GM12874 (cell line): ENCODE data around the gene TPSG1.

Source experiments
- CTCF ChIP-seq: IDR thresholded peaks from 2 replicates; pipeline ENCODE4 v1.5.1; 2011; ENCODE audit warnings: low read depth, mild to moderate bottlenecking, control low read depth, low read length, moderate library complexity; ENCODE audit not compliant: insufficient read depth

The TPSG1 gene

GRCh38 chr16:1217526-1217925 is 7.5 kb downstream of the TPSG1 start:
- no peak for TF ChIP-seq CTCF

GRCh38 chr16:1216681-1217400 is 8.2 kb downstream of the TPSG1 start:
- TF ChIP-seq CTCF: no peak

GRCh38 chr16:1216296-1216619 is 8.8 kb downstream of the TPSG1 start:
- TF ChIP-seq CTCF: no peak

- no peak for TF ChIP-seq CTCF
These were observed 9.3 kb downstream of the TPSG1 start for GRCh38 chr16:1215574-1216295.

GRCh38 chr16:1214719-1215118 is 10.3 kb downstream of the TPSG1 start:
- TF ChIP-seq CTCF: no peak

- no peak for TF ChIP-seq CTCF
These were observed 11.2 kb downstream of the TPSG1 start for GRCh38 chr16:1213796-1214372.

- no peak for TF ChIP-seq CTCF
These were observed 11.8 kb downstream of the TPSG1 start for GRCh38 chr16:1213231-1213630.
